Astrocyte (in vitro differentiated cells and primary cell): ENCODE measurements around the gene RAD21L1.

Source experiments
- EZH2 ChIP-seq: IDR thresholded peaks from 2 replicates; pipeline ENCODE4 v1.6.1; 2012; ENCODE audit warnings: mild to moderate bottlenecking, low read length, inconsistent platforms; ENCODE audit not compliant: insufficient read depth
- TF ChIP-seq, protein P1 (sequence below): IDR thresholded peaks from 2 replicates; pipeline ENCODE4 v1.5.1; 2011; ENCODE audit warnings: low read depth, mild to moderate bottlenecking, inconsistent platforms, low read length, moderate library complexity; ENCODE audit not compliant: insufficient read depth

DNA sequence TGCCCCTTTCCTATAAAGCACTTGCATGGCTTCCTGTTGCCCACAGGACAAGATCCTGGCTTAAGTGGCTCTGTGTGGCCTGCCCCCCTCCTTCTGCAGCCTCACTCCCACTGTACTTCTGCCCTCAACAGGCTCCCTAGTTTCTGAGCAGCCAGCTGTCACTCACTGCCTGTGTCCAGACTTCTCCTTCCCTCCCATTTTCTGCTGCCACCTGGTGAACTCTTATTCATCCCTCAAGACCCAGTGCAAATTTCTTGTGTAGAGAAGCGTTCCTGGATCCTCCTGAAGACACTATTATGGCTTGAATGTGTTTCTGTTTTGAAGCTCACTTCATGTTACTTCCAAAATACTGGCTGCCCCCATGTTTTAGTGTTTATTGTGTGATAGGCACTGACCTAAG, 66.8 kb downstream of the RAD21L1 start:
- TF ChIP-seq, protein P1, sequence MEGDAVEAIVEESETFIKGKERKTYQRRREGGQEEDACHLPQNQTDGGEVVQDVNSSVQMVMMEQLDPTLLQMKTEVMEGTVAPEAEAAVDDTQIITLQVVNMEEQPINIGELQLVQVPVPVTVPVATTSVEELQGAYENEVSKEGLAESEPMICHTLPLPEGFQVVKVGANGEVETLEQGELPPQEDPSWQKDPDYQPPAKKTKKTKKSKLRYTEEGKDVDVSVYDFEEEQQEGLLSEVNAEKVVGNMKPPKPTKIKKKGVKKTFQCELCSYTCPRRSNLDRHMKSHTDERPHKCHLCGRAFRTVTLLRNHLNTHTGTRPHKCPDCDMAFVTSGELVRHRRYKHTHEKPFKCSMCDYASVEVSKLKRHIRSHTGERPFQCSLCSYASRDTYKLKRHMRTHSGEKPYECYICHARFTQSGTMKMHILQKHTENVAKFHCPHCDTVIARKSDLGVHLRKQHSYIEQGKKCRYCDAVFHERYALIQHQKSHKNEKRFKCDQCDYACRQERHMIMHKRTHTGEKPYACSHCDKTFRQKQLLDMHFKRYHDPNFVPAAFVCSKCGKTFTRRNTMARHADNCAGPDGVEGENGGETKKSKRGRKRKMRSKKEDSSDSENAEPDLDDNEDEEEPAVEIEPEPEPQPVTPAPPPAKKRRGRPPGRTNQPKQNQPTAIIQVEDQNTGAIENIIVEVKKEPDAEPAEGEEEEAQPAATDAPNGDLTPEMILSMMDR: no peak
- no peak for TF ChIP-seq EZH2
